Posterior vena cava (tissue), 2 donors: Measurements from ENCODE around the gene SECISBP2. TPM values are rescaled to one million over a fixed set of nuclear protein-coding genes. Genes with fewer than 3 reads are reported as not detected.

ENCODE experiments used
- DNase-seq: peaks from one replicate; pipeline ENCODE4 v3.0.0-alpha.2; 2020; ENCODE audit warnings: low spot score
- intact Hi-C, 2 donors: fragments of 100-400 bp; cut with DNase I; formaldehyde crosslinking; loops; one replicate each; pipeline versions ENCODE4 v1.14.1 to v1.14.2; 2022 to 2023
- total RNA-seq, 2 donors: library from RNA; stranded (reverse); fragmentation: NEBNext Ultra II Directional; extraction: Animal tissue kit (Norgen Biotek cat#: 25700); gene quantifications; one replicate each; pipeline ENCODE4 v1.2.1, GENCODE V29; 2021
- donor health status: DM: yes; HTN: yes; CAD: no.
- donor health status: DM: yes; HTN: yes; CAD: no.

Gene SECISBP2
- total RNA-seq, 2 donors from 2014 or later, result 35.2 to 36.3 TPM

- DNase-seq, result no peak
- intact Hi-C loops, result no loop called here
Observed at GRCh38 chr9:89376286-89376685, 58.0 kb downstream of the SECISBP2 start.

GRCh38 chr9:89376741-89377351 lies 58.5 kb downstream of the SECISBP2 start:
- DNase-seq, result no peak
- intact Hi-C loops, result no loop called here

- DNase-seq, result no peak
- intact Hi-C loops, result no loop called here
Observed at GRCh38 chr9:89377411-89377810, 59.1 kb downstream of the SECISBP2 start.

- no peak for DNase-seq
- intact Hi-C loops, result no loop called here
Observed at GRCh38 chr9:89378541-89378940, 60.2 kb downstream of the SECISBP2 start.

- DNase-seq, result no peak
- intact Hi-C loops, result no loop called here
Observed at GRCh38 chr9:89379031-89379430, 60.7 kb downstream of the SECISBP2 start.

- DNase-seq, result no peak
- intact Hi-C loops, result no loop called here
Observed at GRCh38 chr9:89379508-89380115, 61.3 kb downstream of the SECISBP2 start.

GRCh38 chr9:89380437-89381307 lies 62.4 kb downstream of the SECISBP2 start:
- intact Hi-C loops, result no loop called here
- no peak for DNase-seq

- intact Hi-C loops, result no loop called here
- DNase-seq, result no peak
Observed at GRCh38 chr9:89381308-89381609, 63.0 kb downstream of the SECISBP2 start.

- no peak for DNase-seq
- intact Hi-C loops, result no loop called here
Observed at GRCh38 chr9:89382026-89382986, 64.0 kb downstream of the SECISBP2 start.

GRCh38 chr9:89383030-89383720 lies 64.9 kb downstream of the SECISBP2 start:
- intact Hi-C loops, result no loop called here
- DNase-seq, result no peak

GRCh38 chr9:89383721-89384300 lies 65.5 kb downstream of the SECISBP2 start:
- intact Hi-C loops, result no loop called here
- no peak for DNase-seq

- intact Hi-C loops, result no loop called here
- DNase-seq, result no peak
Observed at GRCh38 chr9:89384783-89385182, 66.5 kb downstream of the SECISBP2 start.

GRCh38 chr9:89386206-89386605 lies 67.9 kb downstream of the SECISBP2 start:
- DNase-seq, result no peak
- intact Hi-C loops, result no loop called here

- DNase-seq, result no peak
- intact Hi-C loops, result no loop called here
Observed at GRCh38 chr9:89386797-89387196, 68.5 kb downstream of the SECISBP2 start.

GRCh38 chr9:89387197-89387849 lies 69.0 kb downstream of the SECISBP2 start:
- intact Hi-C loops, result no loop called here
- no peak for DNase-seq

GRCh38 chr9:89388084-89388867 lies 70.0 kb downstream of the SECISBP2 start:
- intact Hi-C loops, result no loop called here
- DNase-seq, result peak; percentile 88

GRCh38 chr9:89388868-89389177 lies 70.5 kb downstream of the SECISBP2 start:
- intact Hi-C loops, result no loop called here
- DNase-seq, result no peak
